HepG2 (cell line): Measurements from ENCODE around the gene GLYR1. TPM values are rescaled to one million over a fixed set of nuclear protein-coding genes. Genes with fewer than 3 reads are reported as not detected.

ENCODE experiments used
- MAFG ChIP-seq: sonication (generic); formaldehyde crosslinking; IDR thresholded peaks from 2 replicates; pipeline ENCODE4 v1.5.1; 2020; ENCODE audit warnings: mild to moderate bottlenecking, missing genetic modification reagents
- ZNF180 ChIP-seq: sonication (generic); formaldehyde crosslinking; IDR thresholded peaks from 2 replicates; pipeline ENCODE4 v1.4.0; 2020; ENCODE audit warnings: low read depth, missing genetic modification reagents, borderline replicate concordance
- ZNF256 ChIP-seq: sonication (generic); formaldehyde crosslinking; conservative IDR thresholded peaks from 2 replicates; pipeline ENCODE4 v1.4.0; 2020; ENCODE audit warnings: missing genetic modification reagents
- ZNF549 ChIP-seq: sonication (generic); formaldehyde crosslinking; IDR thresholded peaks from 2 replicates; pipeline ENCODE4 v1.5.0; 2020; ENCODE audit warnings: missing genetic modification reagents
- ZNF766 ChIP-seq: sonication (generic); formaldehyde crosslinking; IDR thresholded peaks from 2 replicates; pipeline ENCODE4 v1.5.0; 2020; ENCODE audit warnings: missing genetic modification reagents, borderline replicate concordance
- polyA plus RNA-seq, 8 experiments: library from polyadenylated mRNA; depleted of rRNA in 3 of 8; stranded (reverse) in 7 of 8; unstranded in 1 of 8; fragments of >200 nt; fragmentation: Illumina TruSeq in 4 of 8; extraction: Trizol in 4 of 8; gene quantifications; 2 replicates each; pipeline versions ENCODE4 v1.2.1 to v1.2.3, GENCODE V29; 2011 to 2016; ENCODE audit warnings: low read depth in 4 of 8, missing spikeins in 1 of 8, mixed read lengths in 1 of 8; ENCODE audit not compliant: insufficient read depth in 1 of 8
- total RNA-seq, 5 experiments: library from RNA; depleted of rRNA; stranded (reverse); fragments of >200 nt; fragmentation: Illumina TruSeq; extraction: Trizol; gene quantifications; 2 replicates each; pipeline ENCODE4 v1.2.3, GENCODE V29; 2016; ENCODE audit warnings: low read depth in 1 of 5
- TF ChIP-seq, protein P1 (sequence below): sonication (generic); formaldehyde crosslinking; IDR thresholded peaks from 2 replicates; pipeline ENCODE4 v1.4.0; 2020; ENCODE audit warnings: missing genetic modification reagents
- TF ChIP-seq, protein P2 (sequence below): sonication (generic); formaldehyde crosslinking; IDR thresholded peaks from 2 replicates; pipeline ENCODE4 v1.9.0; 2021; ENCODE audit warnings: missing genetic modification reagents, borderline replicate concordance
- TF ChIP-seq, protein P3 (sequence below): sonication (generic); formaldehyde crosslinking; IDR thresholded peaks from 2 replicates; pipeline ENCODE4 v1.4.0; 2020; ENCODE audit warnings: mild to moderate bottlenecking, missing genetic modification reagents
- TF ChIP-seq, protein P4 (sequence below): sonication (generic); formaldehyde crosslinking; IDR thresholded peaks from 2 replicates; pipeline ENCODE4 v1.4.0; 2020; ENCODE audit warnings: missing genetic modification reagents, borderline replicate concordance
- TF ChIP-seq, protein P5 (sequence below): sonication (generic); formaldehyde crosslinking; IDR thresholded peaks from 2 replicates; pipeline ENCODE4 v1.5.0; 2020; ENCODE audit warnings: mild to moderate bottlenecking, missing genetic modification reagents
- TF ChIP-seq, protein P6 (sequence below): sonication (generic); formaldehyde crosslinking; IDR thresholded peaks from 2 replicates; pipeline ENCODE4 v1.4.0; 2020; ENCODE audit warnings: low read depth, mild to moderate bottlenecking, missing genetic modification reagents

Gene GLYR1
- total and polyA plus RNA-seq, 2 of the 13 experiments (the other 11 are each of a cell fraction or from before 2014, with no cell fraction given): 28.3 to 48.7 TPM

DNA sequence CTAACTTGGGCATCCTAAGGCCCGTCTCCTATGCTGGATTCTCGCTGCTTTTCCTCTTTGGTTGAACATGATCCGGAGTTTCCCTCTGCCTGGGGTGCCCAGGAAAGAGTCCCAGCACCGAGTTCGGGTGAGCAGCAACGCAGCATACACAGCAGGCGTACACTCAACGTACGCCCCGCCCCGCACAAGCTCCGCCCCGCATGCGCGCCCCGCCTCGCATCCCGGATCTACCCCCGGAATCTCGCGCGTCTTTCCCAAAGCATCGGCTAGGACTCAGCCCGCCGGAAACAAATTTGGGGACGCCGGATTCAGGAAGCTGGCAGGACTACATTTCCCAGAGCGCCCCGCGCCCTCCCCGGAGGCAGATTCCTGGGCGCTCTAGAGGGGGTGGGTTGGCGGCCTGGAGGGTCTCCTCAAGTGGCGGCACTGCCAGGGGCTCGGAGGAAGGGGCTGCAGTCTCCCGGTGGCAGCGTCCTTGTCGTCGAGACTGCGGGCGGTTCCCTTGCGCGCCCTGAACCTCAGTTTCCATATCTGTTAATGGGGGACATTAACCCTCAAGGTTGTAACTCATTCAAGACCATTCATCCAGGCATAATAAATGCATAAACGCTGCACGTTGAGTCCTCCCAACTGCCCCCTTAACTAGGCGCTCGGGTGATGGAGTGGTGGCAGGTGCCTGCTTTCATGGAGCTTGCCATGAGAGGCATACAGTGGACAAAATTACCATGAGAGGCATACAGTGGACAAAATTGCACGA is 78.4 kb downstream of the GLYR1 start (continued):
- TF ChIP-seq, protein P1, sequence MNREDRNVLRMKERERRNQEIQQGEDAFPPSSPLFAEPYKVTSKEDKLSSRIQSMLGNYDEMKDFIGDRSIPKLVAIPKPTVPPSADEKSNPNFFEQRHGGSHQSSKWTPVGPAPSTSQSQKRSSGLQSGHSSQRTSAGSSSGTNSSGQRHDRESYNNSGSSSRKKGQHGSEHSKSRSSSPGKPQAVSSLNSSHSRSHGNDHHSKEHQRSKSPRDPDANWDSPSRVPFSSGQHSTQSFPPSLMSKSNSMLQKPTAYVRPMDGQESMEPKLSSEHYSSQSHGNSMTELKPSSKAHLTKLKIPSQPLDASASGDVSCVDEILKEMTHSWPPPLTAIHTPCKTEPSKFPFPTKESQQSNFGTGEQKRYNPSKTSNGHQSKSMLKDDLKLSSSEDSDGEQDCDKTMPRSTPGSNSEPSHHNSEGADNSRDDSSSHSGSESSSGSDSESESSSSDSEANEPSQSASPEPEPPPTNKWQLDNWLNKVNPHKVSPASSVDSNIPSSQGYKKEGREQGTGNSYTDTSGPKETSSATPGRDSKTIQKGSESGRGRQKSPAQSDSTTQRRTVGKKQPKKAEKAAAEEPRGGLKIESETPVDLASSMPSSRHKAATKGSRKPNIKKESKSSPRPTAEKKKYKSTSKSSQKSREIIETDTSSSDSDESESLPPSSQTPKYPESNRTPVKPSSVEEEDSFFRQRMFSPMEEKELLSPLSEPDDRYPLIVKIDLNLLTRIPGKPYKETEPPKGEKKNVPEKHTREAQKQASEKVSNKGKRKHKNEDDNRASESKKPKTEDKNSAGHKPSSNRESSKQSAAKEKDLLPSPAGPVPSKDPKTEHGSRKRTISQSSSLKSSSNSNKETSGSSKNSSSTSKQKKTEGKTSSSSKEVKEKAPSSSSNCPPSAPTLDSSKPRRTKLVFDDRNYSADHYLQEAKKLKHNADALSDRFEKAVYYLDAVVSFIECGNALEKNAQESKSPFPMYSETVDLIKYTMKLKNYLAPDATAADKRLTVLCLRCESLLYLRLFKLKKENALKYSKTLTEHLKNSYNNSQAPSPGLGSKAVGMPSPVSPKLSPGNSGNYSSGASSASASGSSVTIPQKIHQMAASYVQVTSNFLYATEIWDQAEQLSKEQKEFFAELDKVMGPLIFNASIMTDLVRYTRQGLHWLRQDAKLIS (CRISPR knock-in tag): no peak
- TF ChIP-seq MAFG (CRISPR knock-in tag) (no peak), ZNF256 (CRISPR knock-in tag) (0 out of 2 replicates have a peak, but pooled peaks have one; percentile 57), ZNF766 (CRISPR knock-in tag) (0 out of 2 replicates have a peak, but pooled peaks have one; percentile 38), ZNF180 (no peak), ZNF549 (no peak)
- TF ChIP-seq, protein P2, sequence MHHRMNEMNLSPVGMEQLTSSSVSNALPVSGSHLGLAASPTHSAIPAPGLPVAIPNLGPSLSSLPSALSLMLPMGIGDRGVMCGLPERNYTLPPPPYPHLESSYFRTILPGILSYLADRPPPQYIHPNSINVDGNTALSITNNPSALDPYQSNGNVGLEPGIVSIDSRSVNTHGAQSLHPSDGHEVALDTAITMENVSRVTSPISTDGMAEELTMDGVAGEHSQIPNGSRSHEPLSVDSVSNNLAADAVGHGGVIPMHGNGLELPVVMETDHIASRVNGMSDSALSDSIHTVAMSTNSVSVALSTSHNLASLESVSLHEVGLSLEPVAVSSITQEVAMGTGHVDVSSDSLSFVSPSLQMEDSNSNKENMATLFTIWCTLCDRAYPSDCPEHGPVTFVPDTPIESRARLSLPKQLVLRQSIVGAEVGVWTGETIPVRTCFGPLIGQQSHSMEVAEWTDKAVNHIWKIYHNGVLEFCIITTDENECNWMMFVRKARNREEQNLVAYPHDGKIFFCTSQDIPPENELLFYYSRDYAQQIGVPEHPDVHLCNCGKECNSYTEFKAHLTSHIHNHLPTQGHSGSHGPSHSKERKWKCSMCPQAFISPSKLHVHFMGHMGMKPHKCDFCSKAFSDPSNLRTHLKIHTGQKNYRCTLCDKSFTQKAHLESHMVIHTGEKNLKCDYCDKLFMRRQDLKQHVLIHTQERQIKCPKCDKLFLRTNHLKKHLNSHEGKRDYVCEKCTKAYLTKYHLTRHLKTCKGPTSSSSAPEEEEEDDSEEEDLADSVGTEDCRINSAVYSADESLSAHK (CRISPR knock-in tag): 0 out of 2 replicates have a peak, but pooled peaks have one; percentile 42
- TF ChIP-seq, protein P3, sequence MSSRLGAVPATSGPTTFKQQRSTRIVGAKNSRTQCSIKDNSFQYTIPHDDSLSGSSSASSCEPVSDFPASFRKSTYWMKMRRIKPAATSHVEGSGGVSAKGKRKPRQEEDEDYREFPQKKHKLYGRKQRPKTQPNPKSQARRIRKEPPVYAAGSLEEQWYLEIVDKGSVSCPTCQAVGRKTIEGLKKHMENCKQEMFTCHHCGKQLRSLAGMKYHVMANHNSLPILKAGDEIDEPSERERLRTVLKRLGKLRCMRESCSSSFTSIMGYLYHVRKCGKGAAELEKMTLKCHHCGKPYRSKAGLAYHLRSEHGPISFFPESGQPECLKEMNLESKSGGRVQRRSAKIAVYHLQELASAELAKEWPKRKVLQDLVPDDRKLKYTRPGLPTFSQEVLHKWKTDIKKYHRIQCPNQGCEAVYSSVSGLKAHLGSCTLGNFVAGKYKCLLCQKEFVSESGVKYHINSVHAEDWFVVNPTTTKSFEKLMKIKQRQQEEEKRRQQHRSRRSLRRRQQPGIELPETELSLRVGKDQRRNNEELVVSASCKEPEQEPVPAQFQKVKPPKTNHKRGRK (CRISPR knock-in tag): no peak
- TF ChIP-seq, protein P4, sequence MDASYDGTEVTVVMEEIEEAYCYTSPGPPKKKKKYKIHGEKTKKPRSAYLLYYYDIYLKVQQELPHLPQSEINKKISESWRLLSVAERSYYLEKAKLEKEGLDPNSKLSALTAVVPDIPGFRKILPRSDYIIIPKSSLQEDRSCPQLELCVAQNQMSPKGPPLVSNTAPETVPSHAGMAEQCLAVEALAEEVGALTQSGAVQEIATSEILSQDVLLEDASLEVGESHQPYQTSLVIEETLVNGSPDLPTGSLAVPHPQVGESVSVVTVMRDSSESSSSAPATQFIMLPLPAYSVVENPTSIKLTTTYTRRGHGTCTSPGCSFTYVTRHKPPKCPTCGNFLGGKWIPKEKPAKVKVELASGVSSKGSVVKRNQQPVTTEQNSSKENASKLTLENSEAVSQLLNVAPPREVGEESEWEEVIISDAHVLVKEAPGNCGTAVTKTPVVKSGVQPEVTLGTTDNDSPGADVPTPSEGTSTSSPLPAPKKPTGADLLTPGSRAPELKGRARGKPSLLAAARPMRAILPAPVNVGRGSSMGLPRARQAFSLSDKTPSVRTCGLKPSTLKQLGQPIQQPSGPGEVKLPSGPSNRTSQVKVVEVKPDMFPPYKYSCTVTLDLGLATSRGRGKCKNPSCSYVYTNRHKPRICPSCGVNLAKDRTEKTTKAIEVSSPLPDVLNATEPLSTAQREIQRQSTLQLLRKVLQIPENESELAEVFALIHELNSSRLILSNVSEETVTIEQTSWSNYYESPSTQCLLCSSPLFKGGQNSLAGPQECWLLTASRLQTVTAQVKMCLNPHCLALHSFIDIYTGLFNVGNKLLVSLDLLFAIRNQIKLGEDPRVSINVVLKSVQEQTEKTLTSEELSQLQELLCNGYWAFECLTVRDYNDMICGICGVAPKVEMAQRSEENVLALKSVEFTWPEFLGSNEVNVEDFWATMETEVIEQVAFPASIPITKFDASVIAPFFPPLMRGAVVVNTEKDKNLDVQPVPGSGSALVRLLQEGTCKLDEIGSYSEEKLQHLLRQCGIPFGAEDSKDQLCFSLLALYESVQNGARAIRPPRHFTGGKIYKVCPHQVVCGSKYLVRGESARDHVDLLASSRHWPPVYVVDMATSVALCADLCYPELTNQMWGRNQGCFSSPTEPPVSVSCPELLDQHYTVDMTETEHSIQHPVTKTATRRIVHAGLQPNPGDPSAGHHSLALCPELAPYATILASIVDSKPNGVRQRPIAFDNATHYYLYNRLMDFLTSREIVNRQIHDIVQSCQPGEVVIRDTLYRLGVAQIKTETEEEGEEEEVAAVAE (CRISPR knock-in tag): 0 out of 2 replicates have a peak, but pooled peaks have one; percentile 12
- TF ChIP-seq, protein P5, sequence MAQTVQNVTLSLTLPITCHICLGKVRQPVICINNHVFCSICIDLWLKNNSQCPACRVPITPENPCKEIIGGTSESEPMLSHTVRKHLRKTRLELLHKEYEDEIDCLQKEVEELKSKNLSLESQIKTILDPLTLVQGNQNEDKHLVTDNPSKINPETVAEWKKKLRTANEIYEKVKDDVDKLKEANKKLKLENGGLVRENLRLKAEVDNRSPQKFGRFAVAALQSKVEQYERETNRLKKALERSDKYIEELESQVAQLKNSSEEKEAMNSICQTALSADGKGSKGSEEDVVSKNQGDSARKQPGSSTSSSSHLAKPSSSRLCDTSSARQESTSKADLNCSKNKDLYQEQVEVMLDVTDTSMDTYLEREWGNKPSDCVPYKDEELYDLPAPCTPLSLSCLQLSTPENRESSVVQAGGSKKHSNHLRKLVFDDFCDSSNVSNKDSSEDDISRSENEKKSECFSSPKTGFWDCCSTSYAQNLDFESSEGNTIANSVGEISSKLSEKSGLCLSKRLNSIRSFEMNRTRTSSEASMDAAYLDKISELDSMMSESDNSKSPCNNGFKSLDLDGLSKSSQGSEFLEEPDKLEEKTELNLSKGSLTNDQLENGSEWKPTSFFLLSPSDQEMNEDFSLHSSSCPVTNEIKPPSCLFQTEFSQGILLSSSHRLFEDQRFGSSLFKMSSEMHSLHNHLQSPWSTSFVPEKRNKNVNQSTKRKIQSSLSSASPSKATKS (CRISPR knock-in tag): no peak
- TF ChIP-seq, protein P6, sequence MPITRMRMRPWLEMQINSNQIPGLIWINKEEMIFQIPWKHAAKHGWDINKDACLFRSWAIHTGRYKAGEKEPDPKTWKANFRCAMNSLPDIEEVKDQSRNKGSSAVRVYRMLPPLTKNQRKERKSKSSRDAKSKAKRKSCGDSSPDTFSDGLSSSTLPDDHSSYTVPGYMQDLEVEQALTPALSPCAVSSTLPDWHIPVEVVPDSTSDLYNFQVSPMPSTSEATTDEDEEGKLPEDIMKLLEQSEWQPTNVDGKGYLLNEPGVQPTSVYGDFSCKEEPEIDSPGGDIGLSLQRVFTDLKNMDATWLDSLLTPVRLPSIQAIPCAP: no peak
